Ecto neural progenitor cell (in vitro differentiated cells): ENCODE data around the gene CCDC192.
"Not testable (repeated sequence)": the region's sequence is repeated elsewhere in the genome, so short reads cannot be mapped to it uniquely, and the experiment has no call there.

Source experiments
- DNase-seq: peaks from one replicate; pipeline ENCODE4 v3.0.0-alpha.2; 2018; ENCODE audit warnings: low spot score

Gene CCDC192

GRCh38 chr5:127702926-127703561 is at the start of gene CCDC192:
TSS of gene CCDC192 (plus strand) at chr5:127703391. CDS start at chr5:127703446, 55 bp downstream.
- DNase-seq = no peak

DNA sequence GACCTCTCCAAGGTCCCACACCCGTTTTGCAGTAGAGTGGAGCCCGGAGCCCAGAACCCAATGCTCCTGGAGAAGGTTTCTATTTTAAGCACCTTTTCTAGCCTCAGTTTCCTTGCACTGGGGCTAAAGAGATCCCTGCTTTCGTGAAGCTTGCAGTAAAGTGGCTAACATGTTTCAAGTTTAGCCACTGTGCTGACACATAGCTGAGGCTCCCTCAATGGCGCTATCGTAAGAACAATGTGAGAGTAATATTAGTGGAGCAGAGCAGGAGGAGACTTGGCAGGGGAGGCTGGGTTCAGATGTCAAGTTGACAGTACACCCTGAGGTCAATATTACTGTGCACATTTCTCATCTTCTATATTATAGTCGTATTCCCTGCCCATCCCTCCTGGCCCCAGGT is 46.4 kb upstream of the CCDC192 start:
- DNase-seq = no peak

DNA sequence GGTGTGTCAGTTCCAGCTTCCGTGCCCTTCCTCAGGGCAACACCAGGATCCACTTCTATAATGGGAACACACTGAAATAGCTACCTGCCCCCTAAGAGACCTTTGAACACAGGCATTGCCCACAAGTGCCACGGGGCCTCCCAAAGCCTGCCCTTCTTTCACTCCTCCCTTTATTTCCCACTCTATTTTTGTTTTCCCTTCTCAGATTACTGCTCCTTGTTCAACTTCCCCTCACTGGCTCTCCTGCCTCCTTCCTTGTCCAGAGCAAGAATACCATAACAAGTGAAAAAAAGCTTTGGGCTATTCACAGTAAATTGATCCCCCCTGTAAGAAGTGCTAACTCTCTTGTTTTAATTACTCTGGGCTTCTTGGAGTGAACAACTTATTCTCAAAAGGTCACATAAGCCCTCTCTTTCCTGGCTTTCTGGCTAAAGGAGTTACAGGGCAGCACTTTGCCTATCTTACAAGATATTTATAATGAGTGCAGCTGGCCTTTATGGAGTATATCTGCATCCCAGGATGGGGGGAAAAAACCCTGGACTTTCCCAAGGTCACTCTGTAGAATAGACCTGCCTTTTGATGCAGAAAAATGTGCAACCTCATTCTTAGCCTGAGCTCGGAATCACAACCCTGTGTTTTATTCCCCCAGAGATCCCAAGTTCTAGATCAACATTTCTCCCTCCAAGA is 43.0 kb upstream of the CCDC192 start:
- DNase-seq = no peak

- no peak for DNase-seq
Observed at GRCh38 chr5:127664093-127664492, 39.1 kb upstream of the CCDC192 start.

- no peak for DNase-seq
Observed at GRCh38 chr5:127665641-127666040, 37.5 kb upstream of the CCDC192 start.

GRCh38 chr5:127666043-127666716 is 37.0 kb upstream of the CCDC192 start:
- DNase-seq = no peak

DNA sequence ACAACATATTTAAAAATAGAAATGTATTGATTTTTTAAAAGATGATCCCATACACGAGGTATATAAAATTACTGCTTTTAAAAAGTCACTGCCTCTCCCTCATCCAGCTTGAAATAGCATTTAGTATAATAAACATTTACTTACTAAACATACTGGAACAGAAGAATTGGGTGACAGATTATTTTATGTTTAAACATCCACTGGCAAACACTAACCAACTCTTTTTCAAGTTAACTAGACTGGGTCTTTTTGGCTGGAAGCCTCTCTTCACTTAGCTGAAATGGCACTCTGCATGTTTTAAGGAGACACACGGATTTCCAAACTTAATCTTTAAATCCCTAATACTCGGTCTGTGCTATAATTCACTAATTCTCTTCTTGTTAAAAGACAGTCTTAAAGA is 35.3 kb upstream of the CCDC192 start:
- DNase-seq = no peak

DNA sequence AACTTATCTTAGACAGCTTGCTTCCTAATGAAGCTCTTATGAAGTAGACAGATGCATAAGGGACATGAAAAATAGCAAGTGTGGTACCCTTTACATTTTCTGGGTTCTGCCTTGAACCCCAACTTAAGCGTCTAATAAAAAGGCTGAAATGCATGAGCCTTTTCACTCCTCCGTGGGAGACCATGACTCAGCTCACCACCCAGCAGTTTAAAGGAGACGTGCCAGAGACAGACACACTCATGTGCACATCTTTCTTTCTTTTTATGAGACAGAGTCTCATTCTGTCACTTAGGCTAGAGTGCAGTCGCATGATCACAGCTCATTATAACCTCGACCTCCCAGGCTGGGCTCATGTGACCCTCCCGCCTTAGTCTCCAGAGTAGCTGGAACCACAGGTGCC is 32.0 kb upstream of the CCDC192 start:
- no peak for DNase-seq

DNA sequence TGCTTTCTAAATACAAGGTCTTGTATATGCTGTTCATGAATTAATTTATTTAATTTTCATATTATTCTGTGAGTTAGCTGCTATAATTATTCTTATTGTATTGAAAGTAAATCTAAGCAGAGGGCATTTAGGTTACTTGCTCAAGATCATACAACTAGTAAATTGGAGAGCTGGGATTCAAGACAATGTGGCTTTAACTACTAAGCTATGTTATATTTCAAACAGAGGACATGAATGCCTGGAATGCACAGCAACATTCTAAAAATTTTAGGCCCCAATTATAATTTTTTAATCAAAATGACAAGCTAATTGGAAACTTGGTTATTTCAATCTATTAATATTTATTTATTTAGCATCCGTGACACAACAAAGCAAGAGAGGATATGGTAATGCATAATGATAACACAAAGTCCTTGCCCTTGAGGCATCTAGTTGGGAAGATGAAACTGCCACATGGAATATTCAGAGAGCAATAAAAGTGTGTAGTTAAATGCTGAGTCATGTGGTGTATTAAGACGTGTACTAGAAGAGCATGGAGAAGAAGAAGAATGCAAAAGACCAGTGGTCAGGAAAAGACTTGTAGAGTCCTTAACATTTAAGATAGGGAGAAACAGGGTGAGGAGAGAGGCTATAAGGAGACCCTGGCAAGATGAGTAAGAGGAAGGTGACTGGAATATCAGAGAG is 29.9 kb upstream of the CCDC192 start:
- DNase-seq = no peak

DNA sequence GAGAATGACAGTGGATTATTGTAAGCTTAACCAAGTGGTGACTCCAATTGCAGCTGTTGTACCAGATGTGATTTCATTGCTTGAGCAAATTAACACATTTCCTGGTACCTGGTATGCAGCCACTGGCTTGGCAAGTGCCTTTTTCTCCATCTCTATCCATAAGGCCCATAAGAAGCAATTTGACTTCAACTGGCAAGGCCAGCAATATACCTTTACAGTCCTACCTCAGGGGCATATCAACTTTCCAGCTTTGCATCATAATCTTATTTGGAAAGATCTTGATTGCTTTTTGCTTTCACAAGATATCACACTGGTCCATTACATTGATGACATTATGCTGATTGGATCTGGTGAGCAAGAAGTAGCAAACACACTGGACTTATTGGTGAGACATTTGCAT is 26.2 kb upstream of the CCDC192 start:
- not testable (repeated sequence) for DNase-seq

GRCh38 chr5:127679691-127680330 is 23.4 kb upstream of the CCDC192 start:
- not testable (repeated sequence) for DNase-seq

- DNase-seq = no peak
Observed at GRCh38 chr5:127680595-127680994, 22.6 kb upstream of the CCDC192 start.

DNA sequence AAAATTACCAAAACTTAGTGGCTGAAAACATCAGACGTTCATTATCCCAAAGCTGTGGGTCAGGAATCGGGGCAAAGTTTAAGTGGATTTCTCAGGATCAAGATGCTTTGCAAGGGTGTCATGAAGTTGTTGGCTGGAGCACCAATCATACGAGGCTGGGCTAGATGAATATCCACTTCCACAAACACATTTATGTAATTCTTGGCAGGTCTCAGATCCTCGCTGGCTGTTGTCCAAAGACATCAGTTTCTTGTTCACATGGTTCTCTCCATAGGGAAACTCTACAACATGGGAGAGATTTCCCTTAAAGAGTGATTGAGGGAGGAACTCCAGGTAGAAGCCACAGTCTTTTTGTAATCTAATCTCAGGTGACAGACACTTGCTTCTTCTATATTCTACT is 20.2 kb upstream of the CCDC192 start:
- DNase-seq = no peak

DNA sequence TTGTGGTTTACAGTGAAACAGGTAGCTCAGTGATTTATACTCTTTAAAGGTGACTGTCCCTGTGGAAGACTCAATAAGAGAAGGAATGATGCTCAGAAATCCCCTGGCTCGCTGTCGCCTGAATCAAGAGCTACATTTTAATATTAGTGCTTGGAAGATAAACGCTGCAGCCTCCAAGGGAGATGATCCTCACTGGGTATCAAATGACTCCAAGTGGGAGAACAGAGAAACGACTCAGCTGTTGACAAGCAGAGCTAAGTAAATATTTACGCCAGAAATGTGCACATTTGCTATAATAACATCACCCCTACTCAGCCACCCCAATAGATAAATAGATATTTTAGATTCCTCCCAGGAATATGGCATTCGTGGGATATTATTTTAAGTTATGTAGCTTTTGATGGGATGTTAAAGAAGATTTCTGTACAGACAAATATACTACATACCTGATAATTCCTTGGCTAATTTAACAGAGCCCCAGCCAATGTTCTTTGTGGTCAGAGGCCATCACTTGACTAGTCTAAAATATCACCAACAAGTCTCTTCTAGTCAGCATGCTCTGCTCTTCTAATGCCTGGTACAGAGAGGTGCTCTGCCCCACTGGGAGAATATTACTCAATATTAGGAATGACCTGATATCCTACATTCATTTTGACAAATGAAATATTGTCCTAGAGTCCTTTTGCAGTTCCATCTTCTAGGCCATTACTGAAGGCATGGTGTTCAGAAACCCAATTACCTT is 18.3 kb upstream of the CCDC192 start:
- DNase-seq = no peak

DNA sequence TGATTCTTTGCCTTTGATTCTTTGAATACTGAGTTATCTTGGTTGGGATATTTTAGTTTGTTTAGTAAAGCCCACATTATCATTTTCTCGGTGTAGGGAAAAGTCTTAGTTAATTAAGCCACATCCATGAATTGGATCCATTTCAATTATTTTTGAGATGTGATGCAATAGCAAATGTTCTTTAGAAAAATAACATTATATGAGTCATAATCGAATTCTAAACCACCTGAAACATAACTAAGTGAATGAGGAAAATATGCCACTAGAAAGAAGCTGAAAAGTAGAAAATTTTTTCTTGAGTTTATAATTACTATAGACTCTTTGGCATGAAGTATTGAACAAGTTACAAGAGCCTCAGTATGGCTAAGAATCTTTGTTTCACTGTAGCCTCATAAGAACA is 17.5 kb upstream of the CCDC192 start:
- no peak for DNase-seq

DNA sequence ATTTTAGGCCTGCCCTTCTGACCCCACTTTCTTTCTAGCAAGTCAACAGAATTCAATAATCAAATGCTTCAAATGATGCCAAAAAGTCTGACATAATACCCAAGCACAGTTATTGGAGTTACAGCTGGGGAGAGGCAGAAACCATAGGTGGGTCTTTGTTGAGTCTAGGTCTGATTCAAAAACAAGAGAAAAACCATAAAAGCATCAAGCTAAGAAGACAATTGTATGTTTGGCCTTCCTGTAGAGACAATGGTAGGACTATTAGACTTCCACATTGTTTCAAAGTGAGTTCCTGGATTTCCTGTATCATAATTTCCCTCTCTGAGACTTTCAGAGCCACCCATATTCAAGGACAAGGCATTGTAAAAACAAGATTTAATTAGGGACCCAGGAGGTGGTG is 16.8 kb upstream of the CCDC192 start:
- DNase-seq = no peak

- DNase-seq = no peak
Observed at GRCh38 chr5:127694518-127695171, 8.5 kb upstream of the CCDC192 start.

GRCh38 chr5:127695346-127695745 is 7.8 kb upstream of the CCDC192 start:
- no peak for DNase-seq

DNA sequence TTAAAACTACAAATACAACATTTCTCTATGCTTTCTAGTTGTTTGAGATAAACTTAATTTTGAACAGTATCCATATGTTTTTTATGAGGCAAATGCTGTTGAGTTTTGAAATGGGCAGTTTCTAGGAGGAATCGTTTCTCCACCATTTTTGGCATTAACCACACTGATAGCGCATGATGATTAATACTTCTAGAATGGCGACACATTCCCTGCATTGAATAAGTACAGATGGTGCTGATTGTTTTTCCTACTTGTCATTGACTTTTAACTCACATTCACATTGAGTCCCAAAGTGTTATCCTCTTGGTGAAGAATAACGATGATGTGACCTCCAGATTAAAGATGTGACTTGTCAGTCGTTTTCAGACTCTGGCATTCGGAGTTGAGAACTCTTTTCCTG is 6.5 kb upstream of the CCDC192 start:
- DNase-seq = no peak

DNA sequence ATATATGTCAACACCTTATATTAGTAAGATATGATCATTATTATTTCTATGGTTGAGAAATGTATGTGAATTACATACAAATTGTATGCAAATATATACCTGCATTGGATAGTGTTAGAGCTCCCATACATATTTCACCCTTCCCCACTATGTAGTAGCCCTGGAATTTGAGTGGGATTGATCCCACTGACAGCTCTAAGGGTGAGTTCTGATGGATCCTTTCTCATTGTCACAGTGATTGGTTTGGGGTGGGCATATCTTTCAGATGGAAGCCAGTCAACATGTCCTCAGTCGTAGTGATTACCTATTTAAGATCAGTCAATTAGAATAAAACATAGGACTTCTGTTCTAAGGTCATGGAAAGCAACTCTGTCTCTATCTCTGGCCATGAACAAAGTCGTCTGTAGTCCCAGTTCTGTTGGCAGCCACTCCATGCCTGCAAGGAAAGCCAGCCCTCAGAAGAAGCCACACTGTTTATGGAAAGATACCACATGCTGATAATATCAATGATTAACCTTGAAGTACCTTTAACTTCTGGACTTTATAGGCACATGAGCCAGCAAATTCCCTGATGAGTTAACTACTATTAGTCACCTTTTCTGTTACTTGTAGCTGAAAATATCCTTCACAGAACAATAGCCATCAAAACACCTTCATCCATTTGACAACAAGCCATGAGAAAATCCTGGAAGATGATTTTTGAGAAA is 5.1 kb upstream of the CCDC192 start:
- no peak for DNase-seq
